GM19239 (cell line): ENCODE measurements around the gene BBIP1.
"Not testable (repeated sequence)": the region's sequence is repeated elsewhere in the genome, so short reads cannot be mapped to it uniquely, and the experiment has no call there.

ENCODE experiments used
- DNase-seq: peaks from one replicate; pipeline ENCODE4 v3.0.0; 2011; ENCODE audit warnings: low spot score; ENCODE audit not compliant: insufficient read length
- FAIRE-seq: peaks from 2 replicates; lab custom pipeline; 2011; peaks lifted over from hg19 to GRCh38; lab: Jason Lieb, UNC

BBIP1 gene

GRCh38 chr10:110927461-110927860 lies 8.5 kb upstream of the BBIP1 start:
- FAIRE-seq (no peak), DNase-seq (no peak)

- FAIRE-seq = peak; percentile 97
Observed at GRCh38 chr10:110923856-110924493, 5.0 kb upstream of the BBIP1 start.

GRCh38 chr10:110919971-110920881 lies 1.2 kb upstream of the BBIP1 start:
- peak; percentile 95 for FAIRE-seq
- DNase-seq = no peak

More at GRCh38 chr10:110923856-110924493, 5.0 kb upstream of the BBIP1 start:
- no peak for DNase-seq

- FAIRE-seq = no peak
- DNase-seq = peak; percentile 65
Observed at GRCh38 chr10:110919349-110919931, 460 bp upstream of the BBIP1 start, which contains the start of gene SHOC2. TSS of gene SHOC2 (plus strand) at chr10:110919604. CDS start at chr10:110964359, 44,755 bp downstream.

GRCh38 chr10:110918269-110918642 lies 724 bp downstream of the BBIP1 start:
- FAIRE-seq (no peak), DNase-seq (no peak)

- DNase-seq (no peak), FAIRE-seq (no peak)
Observed at GRCh38 chr10:110916554-110917346, 2.2 kb downstream of the BBIP1 start.

GRCh38 chr10:110915600-110915999 lies 3.4 kb downstream of the BBIP1 start:
- not testable (repeated sequence) for FAIRE-seq, DNase-seq

- FAIRE-seq (peak; percentile 88), DNase-seq (no peak)
Observed at GRCh38 chr10:110915035-110915434, 3.9 kb downstream of the BBIP1 start.

- DNase-seq (no peak), FAIRE-seq (peak; percentile 51)
Observed at GRCh38 chr10:110914431-110914830, 4.5 kb downstream of the BBIP1 start.

GRCh38 chr10:110912374-110912773 lies 6.6 kb downstream of the BBIP1 start:
- FAIRE-seq (no peak), DNase-seq (no peak)

- DNase-seq = no peak
- no peak for FAIRE-seq
Observed at GRCh38 chr10:110910138-110910537, 8.8 kb downstream of the BBIP1 start.

- no peak for DNase-seq
- FAIRE-seq = peak; percentile 14
Observed at GRCh38 chr10:110903280-110904278, 15.4 kb downstream of the BBIP1 start.

GRCh38 chr10:110901954-110902819 lies 16.8 kb downstream of the BBIP1 start:
- DNase-seq = no peak
- peak; percentile 71 for FAIRE-seq

- DNase-seq (no peak), FAIRE-seq (no peak)
Observed at GRCh38 chr10:110900983-110901382, 18.0 kb downstream of the BBIP1 start.

- no peak for FAIRE-seq
- DNase-seq = no peak
Observed at GRCh38 chr10:110898391-110898790, 20.6 kb downstream of the BBIP1 start.

GRCh38 chr10:110897184-110897583 lies 21.8 kb downstream of the BBIP1 start:
- FAIRE-seq (no peak), DNase-seq (no peak)

- peak; percentile 89 for FAIRE-seq
- no peak for DNase-seq
Observed at GRCh38 chr10:110893559-110894179, 25.3 kb downstream of the BBIP1 start.
